Measurements from ENCODE around the gene MIER1. TPM values are rescaled to one million over a fixed set of nuclear protein-coding genes. Genes with fewer than 3 reads are reported as not detected.

Gene MIER1
- total RNA-seq, 1 donor from 2014 or later, result 19.4 TPM

DNA sequence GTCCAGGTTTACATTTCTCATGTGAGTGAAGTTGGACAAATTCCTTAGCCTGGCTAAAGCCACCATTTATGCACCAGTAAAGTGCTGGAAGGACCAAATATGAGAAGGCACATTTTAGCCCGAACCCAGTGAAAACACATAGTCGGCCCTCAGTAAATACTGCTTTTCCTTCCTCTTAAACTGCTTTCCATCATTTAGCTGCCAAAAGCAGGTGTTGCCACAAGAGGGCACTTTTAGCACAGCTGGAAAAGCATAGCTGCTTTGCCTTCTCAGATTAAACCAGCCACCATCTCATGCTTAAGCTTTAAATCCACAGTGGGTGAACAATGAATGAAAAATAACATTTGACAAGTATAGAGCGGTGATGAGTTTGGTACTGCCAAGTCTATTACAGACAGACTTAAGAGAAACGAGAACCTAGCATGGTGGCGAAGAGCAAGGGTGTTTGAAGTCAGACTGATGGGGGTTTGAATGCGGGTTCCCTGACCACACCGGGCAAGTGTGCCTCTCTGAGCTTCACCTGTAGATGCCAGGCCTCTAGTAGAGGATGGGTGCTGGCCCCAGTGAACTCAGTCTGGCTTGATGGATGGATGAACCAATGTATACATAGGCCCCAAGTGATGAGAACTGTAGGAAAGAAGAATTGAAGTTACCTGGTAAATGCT is 71.4 kb downstream of the MIER1 start:
- DNase-seq (ENCODE audit: low read depth in 2 of 2), result peak; percentile 70 to 75

DNA sequence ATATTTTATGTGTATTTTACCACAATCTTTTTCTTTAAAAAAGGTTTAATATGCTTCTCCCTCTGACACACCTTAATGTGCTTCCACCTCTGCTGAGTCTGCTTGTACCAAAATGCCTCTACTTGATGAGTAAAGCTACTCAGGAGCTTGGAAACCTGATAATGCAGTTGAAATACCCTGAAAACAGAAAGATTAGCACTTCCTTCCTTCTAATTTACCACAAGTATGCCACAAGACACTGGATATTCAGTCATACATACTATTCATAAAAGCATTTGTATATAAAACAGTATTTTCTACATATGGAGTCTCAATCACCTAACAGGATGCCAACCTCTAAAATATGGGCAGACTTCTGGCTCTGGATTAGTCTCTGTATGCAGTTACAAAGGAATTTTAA is 74.2 kb downstream of the MIER1 start:
- no peak for DNase-seq (ENCODE audit: low read depth in 2 of 2)

DNA sequence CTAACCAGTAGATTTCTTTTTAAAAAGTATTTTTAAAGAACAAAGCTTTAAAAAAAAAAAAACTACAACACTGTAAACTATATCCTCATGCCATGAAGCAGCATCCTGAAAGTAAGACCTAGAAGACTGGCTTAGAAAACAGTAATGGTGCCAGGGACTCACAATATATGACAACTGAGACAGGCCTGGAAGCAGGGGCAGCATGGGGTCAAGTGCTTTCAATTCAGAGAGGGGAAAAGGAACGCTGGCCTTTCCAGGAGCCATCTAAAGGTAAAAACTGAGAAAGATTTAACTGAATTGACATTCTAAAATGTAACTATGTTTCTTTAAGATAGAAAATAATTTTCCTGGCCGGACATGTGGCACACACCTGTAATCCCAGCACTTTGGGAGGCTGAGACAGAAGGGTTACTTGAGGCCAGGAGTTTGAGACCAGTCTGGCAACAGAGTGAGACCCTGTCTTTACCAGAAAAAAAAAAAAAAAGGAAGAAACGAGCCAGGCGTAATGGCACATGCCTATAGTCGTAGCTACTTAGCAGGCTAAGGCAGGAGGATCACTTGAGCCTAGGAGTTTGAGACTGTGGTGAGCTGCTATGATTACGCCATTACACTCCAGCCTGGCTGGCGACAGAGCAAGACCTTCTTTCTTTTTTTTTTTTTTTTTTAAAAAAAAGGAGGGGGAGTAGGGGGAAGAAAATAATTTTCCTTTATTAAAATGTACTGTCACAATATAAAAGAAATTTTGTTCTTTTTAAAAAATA is 75.0 kb downstream of the MIER1 start:
- no peak for DNase-seq (ENCODE audit: low read depth in 2 of 2)

- no peak for DNase-seq (ENCODE audit: low read depth in 2 of 2)
These were observed 77.1 kb downstream of the MIER1 start for GRCh38 chr1:67001682-67002425.

DNA sequence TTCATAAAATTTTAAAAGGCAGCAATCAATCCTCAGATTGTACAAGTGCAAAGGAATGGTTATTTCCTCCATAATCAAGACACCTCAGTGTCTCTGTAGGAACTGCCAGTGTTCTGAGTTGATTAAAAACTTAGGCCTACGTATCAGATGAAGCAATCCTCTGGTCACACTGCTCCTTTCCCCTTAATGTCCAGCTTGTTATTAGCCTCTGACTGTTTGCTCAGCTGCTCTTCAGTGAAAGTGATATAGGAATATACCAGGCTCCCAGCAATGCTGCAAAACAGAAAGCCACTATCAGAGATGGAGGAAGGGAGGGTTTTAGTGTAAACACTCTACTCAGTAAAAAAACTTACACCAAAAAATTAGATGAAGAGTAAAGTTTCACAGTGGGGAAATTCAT is 79.4 kb downstream of the MIER1 start:
- no peak for DNase-seq (ENCODE audit: low read depth in 2 of 2)

DNA sequence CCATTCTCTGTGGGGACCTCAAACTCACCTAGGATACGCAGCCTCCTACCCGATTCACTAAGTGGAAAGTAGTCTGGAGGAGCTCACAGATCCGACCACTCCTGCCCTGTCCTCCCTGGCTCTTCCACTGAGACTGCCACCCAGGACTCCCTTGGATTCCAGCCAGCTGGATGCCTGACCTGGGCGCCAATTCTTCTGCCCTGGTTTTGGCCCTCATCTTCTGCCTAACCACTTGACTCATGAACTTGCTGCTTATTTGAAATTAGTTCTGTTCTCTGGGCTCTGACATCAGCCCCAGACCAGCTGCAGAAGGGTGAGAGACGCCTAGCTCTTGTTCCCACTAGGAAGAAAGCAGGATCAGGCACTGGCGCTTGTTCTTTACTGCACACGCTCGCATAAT is 80.3 kb downstream of the MIER1 start:
- no peak for DNase-seq (ENCODE audit: low read depth in 2 of 2)

- no peak for DNase-seq (ENCODE audit: low read depth in 2 of 2)
These were observed 85.0 kb downstream of the MIER1 start for GRCh38 chr1:67009792-67010191.

DNA sequence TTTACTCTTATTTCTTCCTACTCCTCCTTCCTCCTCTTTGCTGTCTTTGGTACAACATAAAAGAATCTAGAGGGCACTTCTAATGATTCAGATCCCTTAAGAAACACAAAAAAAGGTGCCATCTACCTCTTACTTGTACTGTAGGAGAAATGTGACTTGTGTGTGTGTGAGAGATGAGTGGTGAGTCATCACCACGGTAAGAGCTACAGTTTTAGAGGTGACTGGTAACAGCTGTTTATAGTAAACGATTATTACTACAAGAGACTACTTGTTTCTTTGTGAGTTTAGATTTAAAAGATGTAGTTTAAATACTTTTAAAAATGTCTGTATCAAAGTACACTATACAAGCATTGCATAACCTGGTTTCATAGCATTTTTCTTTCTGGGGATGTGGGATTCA is 88.8 kb downstream of the MIER1 start:
- peak in 1 of 2 donors; percentile 14 for DNase-seq (ENCODE audit: low read depth in 2 of 2)

DNA sequence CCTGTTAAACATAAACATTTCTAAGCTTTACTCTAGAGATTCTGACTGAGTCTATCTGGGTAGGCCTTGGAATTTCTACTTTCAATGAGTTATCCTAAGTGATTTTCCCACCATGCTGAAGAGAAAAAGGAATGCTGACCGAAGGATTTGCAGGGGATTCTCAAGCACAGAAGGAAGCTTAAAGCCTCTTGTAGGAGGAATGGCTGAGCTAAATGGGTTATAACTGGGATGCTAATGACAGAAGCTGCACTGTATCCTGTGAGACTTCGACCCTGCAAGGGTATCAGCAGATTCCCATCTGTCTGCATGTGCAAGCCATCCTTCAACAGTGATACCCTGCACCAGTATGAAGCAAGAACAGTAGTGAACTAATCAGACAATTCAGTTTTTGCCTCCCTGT is 93.8 kb downstream of the MIER1 start:
- no peak for DNase-seq (ENCODE audit: low read depth in 2 of 2)

- DNase-seq (ENCODE audit: low read depth in 2 of 2), result no peak
These were observed 94.3 kb downstream of the MIER1 start for GRCh38 chr1:67019121-67019520.

- DNase-seq (ENCODE audit: low read depth in 2 of 2), result peak; percentile 77 to 78
These were observed 94.9 kb downstream of the MIER1 start for GRCh38 chr1:67019600-67020136.

DNA sequence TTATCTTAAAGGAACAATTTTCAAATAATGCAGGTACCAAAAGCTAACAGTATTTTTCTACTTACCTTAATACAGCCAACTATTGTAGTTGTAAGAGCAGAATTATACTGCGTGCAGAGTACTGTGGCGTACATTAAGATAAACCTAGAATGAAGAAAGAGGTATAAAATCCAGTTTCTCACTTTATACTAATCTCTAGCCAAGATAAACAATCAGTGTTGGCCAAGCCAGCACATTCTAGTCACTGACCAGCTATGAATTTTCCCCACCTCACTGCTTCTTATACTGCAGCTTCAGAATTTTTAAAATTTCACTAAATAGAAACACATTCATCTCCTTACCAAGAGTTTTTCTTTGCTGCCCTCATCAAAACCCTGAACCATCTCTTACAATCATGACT is 95.5 kb downstream of the MIER1 start:
- DNase-seq (ENCODE audit: low read depth in 2 of 2), result peak; percentile 22 to 57

GRCh38 chr1:67020765-67021164 is 96.0 kb downstream of the MIER1 start:
- DNase-seq (ENCODE audit: low read depth in 2 of 2), result no peak

- no peak for DNase-seq (ENCODE audit: low read depth in 2 of 2)
These were observed 104.7 kb downstream of the MIER1 start for GRCh38 chr1:67029472-67029871.

- DNase-seq (ENCODE audit: low read depth in 2 of 2), result no peak
These were observed 106.5 kb downstream of the MIER1 start for GRCh38 chr1:67031121-67031858.

GRCh38 chr1:67031859-67032247 is 107.1 kb downstream of the MIER1 start:
- no peak for DNase-seq (ENCODE audit: low read depth in 2 of 2)

Other genes with a start within 250 kb of the MIER1 start
- gene DYNLT5, start 172.5 kb upstream of the MIER1 start, total RNA-seq, result 0.51 and 0.77 TPM in 2 replicates
- gene INSL5, start 123.7 kb upstream of the MIER1 start, total RNA-seq, result not detected in 2 replicates
- 1.8 and 1.9 TPM in 2 replicates for gene DNAI4, start 134 bp upstream of the MIER1 start, total RNA-seq
- gene SLC35D1, start 129.2 kb downstream of the MIER1 start, total RNA-seq, result 3.6 and 3.7 TPM in 2 replicates
- gene C1orf141, start 210.0 kb downstream of the MIER1 start, total RNA-seq, result not detected in 2 replicates
- gene IL23R, start 241.5 kb downstream of the MIER1 start, total RNA-seq, result not detected in 2 replicates

Data from dermis microvascular lymphatic vessel endothelial cell (primary cell).